Measurements from ENCODE around the gene FRMD1. TPM values are rescaled to one million over a fixed set of nuclear protein-coding genes. Genes with fewer than 3 reads are reported as not detected.

The FRMD1 gene
- total RNA-seq, 1 donor from 2014 or later: not detected

DNA sequence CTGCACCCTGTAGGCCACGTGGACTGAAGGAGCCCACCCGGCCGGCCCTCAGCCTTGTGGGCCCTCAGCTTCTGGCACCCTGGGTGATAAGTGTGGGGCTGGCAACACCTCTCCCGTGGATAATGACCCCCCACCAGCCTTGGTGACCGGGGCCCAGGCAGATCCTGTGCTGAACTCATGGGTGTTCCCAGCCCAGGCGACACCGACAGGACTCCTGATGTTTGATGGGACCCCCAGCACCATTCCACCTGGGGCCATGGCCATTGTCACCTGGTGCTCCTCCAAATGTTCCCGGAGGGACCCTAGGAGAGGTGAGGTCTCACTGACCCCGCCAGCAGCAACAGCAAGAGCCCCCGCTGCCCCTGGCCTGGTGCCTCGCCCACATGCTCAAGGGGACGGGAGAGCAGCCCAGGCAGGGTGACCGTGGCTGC lies 19.4 kb upstream of the FRMD1 start:
- Mint-ChIP-seq H3K4me1 (no peaks in the 10 kb centered on the region), H3K9me3 (no peaks in the 10 kb centered on the region), H3K36me3 (ENCODE audit: low read depth) (no peaks in the 10 kb centered on the region), H3K4me3 (no peak overlapping the region), H3K27ac (no peak overlapping the region), H3K27me3 (peaks cover 27% of the 10 kb centered on the region)
- intact Hi-C loops (cut with micrococcal nuclease): no loop called here
- CTCF ChIA-PET: no interaction called here
- no peak for ATAC-seq (ENCODE audit: low read depth)
- POLR2A ChIA-PET: no interaction called here
- DNase-seq: no peak
- TF ChIP-seq CTCF (IDR thresholded peaks at IDR 0.05): no peak

DNA sequence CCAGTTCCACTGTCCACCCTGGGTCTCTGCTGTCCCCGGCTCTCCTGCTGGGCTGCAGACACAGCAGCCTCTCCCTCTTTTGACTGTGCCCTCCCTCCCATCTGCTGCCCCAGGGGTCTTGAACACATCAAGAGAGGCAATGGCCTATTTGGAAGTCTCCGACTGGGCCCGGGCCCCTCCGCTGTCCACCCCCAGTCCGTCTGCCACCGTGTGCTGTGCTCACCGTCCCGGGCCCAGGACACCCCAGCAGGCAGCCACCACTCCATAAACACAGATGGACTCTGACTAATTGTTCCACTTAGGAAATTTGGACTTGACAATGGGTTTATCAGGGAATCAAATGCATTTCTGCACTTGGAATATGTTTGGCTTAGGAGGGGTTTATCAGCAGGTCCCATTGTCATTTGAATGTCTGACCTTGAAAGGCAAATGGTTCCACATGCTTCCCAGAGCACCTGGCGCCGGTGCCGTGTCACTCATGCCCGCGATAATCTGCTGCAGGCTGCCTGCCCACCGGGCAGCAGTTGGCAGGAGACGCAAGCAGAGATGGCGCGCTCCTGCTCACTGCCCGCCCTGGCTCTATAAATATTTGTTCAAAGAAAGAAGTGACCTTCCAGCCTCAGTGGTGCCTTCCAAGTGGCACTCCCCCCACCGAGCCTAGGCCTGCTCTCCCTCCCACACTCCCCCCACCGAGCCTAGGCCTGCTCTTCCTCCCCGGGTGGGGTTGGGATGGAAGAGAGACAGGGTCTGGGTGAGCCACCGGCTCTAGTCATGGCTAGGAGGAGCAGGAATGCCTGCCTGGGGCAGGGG lies 18.8 kb upstream of the FRMD1 start:
- TF ChIP-seq CTCF (IDR thresholded peaks at IDR 0.05): no peak
- Mint-ChIP-seq H3K27ac (no peak overlapping the region), H3K36me3 (ENCODE audit: low read depth) (no peaks in the 10 kb centered on the region), H3K27me3 (peaks cover 22% of the 10 kb centered on the region), H3K9me3 (peaks cover under 1% of the 10 kb centered on the region), H3K4me3 (no peak overlapping the region), H3K4me1 (no peaks in the 10 kb centered on the region)
- ATAC-seq (ENCODE audit: low read depth): no peak
- no peak for DNase-seq
- POLR2A ChIA-PET: no interaction called here
- CTCF ChIA-PET: no interaction called here
- intact Hi-C loops (cut with micrococcal nuclease): no loop called here

DNA sequence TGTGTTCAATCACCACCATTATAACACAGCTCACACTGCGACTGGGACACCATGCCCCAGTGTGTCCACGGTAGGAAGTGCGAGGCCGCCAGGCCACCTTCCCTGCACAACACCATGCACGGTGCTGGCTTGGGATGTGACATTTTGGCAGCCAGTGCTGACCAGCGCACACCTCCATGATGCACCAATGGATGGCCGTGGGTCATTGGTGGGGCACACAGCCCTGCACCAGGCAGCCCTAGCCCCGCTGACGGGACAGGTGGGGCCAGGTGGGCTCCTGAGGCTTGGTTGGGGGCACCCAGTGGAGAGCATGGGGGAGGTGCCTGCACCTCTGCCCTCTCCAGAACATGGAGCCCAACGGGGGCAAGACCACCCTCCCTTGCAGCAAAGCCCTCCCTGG lies 18.2 kb upstream of the FRMD1 start:
- H3K4me3 Mint-ChIP-seq: no peak overlapping the region
- peaks cover 3% of the 10 kb centered on the region for H3K9me3 Mint-ChIP-seq
- intact Hi-C loops (cut with micrococcal nuclease): no loop called here
- H3K36me3 Mint-ChIP-seq (ENCODE audit: low read depth): no peaks in the 10 kb centered on the region
- DNase-seq: no peak
- ChIA-PET CTCF (no interaction called here), POLR2A (no interaction called here)
- no peak overlapping the region for H3K27ac Mint-ChIP-seq
- no peak for TF ChIP-seq CTCF (IDR thresholded peaks at IDR 0.05)
- H3K4me1 Mint-ChIP-seq: no peaks in the 10 kb centered on the region
- H3K27me3 Mint-ChIP-seq: peaks cover 17% of the 10 kb centered on the region
- no peak for ATAC-seq (ENCODE audit: low read depth)

- intact Hi-C loops (cut with micrococcal nuclease): no loop called here
- H3K4me1 Mint-ChIP-seq: no peaks in the 10 kb centered on the region
- POLR2A ChIA-PET: no interaction called here
- H3K36me3 Mint-ChIP-seq (ENCODE audit: low read depth): no peaks in the 10 kb centered on the region
- DNase-seq (no peak), ATAC-seq (ENCODE audit: low read depth) (no peak)
- H3K27ac Mint-ChIP-seq: no peak overlapping the region
- peaks cover 12% of the 10 kb centered on the region for H3K27me3 Mint-ChIP-seq
- H3K4me3 Mint-ChIP-seq: no peak overlapping the region
- no peak for TF ChIP-seq CTCF (IDR thresholded peaks at IDR 0.05)
- H3K9me3 Mint-ChIP-seq: peaks cover 4% of the 10 kb centered on the region
- CTCF ChIA-PET: no interaction called here
Measured at GRCh38 chr6:168096271-168096764, 17.3 kb upstream of the FRMD1 start.

- ChIA-PET CTCF (no interaction called here), POLR2A (no interaction called here)
- Mint-ChIP-seq H3K27me3 (peaks cover 12% of the 10 kb centered on the region), H3K36me3 (ENCODE audit: low read depth) (no peaks in the 10 kb centered on the region), H3K27ac (no peak overlapping the region), H3K4me3 (no peak overlapping the region), H3K4me1 (no peaks in the 10 kb centered on the region), H3K9me3 (peaks cover 4% of the 10 kb centered on the region)
- ATAC-seq (ENCODE audit: low read depth) (no peak), DNase-seq (no peak)
- intact Hi-C loops (cut with micrococcal nuclease): no loop called here
- TF ChIP-seq CTCF (IDR thresholded peaks at IDR 0.05): no peak
Measured at GRCh38 chr6:168095716-168096250, 16.8 kb upstream of the FRMD1 start.

Measured in activated B cell treated with CpG ODN at 0.5 μM for 24 hours (primary cell).